Central memory CD4-positive, alpha-beta T cell (primary cell): Measurements from ENCODE around the gene IRAK1BP1.
"Not testable (repeated sequence)": the region's sequence is repeated elsewhere in the genome, so short reads cannot be mapped to it uniquely, and the experiment has no call there.

ENCODE experiments used
- DNase-seq: peaks from one replicate; pipeline ENCODE4 v3.0.0; 2022

IRAK1BP1 gene

DNA sequence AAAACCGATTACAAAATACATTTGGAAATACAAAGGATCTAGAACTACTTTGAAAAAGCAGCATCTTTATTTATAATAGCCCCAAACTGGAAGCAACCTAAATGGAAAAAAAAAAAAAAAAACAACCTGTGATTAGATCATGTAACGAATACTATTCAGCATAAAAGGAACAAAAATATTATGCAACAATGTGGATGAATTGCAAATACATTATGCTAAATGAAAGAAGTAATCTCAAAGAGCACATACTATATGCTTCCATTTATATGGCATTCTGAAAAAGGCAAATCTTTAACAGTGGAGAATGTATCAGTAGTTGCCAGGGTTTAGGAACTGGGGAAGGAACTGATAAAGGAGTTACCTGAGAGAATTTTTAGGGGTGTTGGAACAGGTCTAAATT, 28.9 kb downstream of the IRAK1BP1 start:
- DNase-seq: no peak

DNA sequence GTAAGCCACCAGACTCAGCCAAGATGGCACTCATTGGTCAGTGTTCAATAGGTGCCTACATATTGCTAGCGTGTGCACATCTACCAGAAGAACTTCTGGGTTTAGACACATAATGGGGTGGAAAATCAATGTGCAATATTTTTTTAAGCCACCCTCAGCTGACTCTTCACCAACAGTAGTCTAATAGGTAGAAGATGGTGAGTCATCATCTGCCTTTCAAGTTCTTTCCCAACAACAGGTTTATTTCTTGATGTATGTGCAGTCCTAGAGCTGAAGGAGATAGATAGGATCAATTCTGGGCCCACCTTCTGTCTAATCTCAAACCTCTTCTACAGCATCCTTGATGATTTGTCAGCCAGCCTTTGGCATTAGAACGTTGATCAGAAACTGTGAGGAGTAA, 41.3 kb downstream of the IRAK1BP1 start:
- no peak for DNase-seq

DNA sequence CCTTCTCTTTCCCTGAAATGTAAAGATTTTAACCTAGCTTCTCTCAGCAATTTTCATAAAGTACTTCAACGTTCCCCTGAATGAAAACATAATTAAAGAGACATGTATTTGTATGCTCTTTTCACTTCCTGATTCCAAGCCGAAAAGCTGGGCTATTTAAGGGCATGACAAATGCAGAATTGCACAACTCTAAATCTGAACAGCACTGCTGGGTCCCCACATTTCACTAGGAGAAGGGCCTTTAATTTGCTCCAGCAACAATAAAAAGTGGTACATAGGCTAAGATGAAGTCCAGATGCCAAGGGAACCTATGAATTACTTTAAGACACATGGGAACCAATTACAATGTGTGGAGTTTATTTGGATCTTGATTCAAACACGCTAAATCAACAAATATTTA, 42.0 kb downstream of the IRAK1BP1 start:
- no peak for DNase-seq

DNA sequence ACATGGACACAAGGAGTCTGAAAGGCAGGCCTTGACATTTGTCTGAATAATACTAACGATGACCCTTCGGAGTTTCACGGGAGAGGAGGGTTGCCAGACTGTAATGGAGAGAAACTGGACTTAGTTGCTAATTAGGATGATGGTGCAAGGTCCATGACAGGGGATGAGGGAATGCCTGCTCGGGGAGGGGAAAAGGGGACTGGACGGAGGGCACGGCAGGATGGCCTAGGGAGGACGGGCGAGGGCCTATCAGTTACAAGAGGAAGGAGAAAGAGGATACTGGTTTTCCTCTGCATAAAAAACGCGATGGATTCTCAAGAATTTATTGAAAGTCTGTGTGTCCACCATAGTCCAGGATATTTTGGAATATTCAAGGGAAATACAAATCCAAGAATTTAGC, 42.7 kb downstream of the IRAK1BP1 start:
- DNase-seq: no peak

DNA sequence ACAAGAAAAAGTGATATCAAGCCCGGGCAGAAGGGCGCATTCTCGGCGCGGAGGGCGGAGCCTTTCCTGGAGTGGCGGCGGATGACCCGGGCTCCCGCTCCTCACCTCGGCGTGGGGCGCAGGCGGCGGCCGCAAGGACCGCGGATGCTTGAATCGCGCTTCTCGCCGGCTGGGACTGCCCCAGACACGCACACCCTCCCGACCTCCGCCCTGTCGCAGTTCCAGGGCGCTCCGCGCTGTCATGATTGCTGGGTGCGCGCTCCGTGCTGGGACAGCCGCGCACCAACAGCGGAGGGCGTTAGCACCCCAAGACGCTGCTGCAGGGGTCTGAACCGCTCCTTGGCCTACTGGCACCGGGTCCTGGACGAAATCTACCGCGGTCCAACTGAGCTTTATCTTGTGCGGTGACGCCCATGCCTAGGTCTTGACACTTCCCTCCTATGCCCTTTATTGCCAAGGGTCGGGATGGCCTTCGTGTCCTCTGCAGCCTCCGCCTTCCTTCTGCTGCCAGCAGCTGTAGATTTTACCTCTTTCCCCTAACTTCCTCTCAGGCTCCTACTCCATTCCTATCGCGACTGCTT, 43.3 kb downstream of the IRAK1BP1 start:
- DNase-seq: no peak

DNA sequence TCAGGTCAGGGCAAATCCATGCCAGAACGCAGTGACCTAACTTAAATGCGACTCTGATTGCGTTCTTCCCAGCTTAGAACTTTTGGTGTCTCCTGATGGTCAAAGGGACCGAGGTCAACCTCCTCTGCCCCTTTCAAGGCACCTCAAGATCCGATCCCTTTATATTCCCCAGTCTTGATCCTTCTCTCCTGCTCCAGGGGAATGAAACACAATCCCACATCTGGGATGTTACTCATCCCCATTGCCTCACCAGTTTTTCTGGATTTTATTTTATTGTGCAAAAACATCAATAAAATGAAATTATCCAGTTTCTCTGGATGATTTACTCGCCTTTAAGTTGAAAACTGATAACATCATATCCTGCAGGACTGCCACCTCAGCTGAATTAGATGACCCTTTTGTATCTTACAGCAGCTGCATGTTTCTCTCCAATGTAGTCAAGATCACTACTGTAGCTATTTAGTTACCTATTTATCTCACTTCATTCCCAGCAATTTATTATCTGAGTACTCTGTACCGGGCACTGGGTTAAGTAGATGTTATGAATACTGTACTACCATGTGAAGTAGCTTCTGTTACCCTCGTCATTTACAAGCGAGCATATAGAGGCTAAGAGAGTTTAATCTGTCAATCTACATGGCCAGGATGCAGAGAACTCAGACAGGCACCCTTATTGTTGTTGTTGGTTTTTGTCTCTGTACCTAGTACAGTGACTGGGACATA, 44.0 kb downstream of the IRAK1BP1 start:
- no peak for DNase-seq

DNA sequence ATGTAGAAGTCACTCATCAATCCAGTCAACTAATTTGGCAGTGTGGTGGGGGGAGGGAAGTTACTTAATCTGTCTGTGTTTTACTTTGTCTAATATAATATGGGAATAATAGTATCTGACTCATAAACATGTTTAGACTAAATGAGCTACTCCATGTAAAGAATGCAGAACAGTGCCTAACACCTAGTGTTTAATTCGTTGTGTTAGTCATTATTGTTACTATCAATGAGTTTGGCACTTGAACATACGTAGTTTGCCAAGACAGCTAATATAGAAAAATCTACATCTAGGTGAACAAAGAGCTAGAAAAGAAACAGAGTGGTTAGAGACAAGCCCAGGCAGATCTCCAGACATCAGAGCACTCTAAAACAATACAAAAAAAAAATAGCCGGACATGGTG, 49.1 kb downstream of the IRAK1BP1 start:
- DNase-seq: no peak

DNA sequence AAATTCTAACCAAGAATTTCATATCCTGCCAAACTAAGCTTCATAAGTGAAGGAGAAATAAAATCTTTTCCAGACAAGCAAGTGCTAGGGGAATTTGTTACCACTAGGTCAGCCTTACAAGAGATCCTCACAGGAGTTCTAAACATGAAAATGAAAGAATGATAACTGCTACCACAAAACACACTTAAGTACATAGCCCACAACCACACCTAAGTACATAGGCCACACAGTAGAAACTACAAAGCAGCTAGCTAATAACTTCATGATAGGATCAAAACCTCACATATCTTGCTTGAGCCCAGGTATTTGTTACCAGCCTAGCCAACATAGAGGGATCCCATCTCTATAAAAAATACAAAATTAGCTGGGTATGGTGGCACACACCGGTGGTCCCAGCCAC, 50.4 kb downstream of the IRAK1BP1 start:
- DNase-seq: no peak

DNA sequence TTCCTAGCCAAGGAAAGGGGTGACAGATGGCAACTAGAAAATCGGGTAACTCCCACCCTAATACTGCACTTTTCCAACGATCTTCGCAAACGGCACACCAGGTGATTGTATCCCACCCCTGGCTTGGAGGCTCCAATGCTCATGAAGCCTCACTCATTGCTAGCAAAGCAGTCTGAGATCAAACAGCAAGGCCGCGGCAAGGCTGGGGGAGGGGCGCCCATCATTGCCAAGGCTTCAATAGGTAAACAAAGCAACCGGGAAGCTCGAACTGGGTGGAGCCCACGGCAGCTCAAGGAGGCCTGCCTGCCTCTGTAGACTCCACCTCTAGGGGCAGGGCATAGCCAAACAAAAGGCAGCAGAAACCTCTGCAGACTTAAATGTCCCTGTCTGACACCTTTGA, 53.8 kb downstream of the IRAK1BP1 start:
- DNase-seq: not testable (repeated sequence)

DNA sequence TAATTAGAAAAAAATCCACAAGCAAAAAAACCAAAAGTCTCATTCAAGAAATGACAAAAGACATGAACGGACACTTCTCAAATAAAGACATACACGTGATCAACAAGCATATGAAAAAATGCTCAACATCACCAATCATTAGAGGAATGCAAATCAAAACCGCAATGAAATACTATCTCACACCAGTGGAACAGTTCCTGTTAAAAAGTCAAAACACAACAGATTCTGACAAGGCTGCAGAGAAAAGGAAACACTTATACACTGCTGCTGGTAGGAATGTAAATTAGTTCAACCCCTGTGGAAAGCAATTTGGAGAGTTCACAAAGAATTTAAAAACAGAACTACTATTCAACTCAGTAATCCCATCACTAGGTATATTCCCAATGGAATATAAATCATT, 58.0 kb downstream of the IRAK1BP1 start:
- DNase-seq: no peak

DNA sequence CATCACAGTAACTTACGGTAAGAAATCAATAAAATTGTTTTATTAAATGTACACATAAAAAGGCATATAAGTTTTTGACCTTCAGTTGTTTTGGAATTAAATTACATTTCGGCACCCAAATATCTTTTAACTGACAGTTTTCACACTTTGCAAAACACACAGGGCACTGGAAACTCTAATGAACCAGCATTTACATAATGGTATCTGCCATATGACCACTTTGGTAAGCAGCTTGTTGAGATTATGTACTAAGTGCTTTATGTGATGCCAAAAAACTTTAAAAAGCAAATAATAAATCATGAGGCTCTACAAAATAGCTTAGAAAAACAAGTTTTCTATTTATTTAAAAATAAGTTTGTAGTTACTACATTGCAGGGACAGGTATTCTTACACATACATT, 68.2 kb downstream of the IRAK1BP1 start:
- no peak for DNase-seq

DNA sequence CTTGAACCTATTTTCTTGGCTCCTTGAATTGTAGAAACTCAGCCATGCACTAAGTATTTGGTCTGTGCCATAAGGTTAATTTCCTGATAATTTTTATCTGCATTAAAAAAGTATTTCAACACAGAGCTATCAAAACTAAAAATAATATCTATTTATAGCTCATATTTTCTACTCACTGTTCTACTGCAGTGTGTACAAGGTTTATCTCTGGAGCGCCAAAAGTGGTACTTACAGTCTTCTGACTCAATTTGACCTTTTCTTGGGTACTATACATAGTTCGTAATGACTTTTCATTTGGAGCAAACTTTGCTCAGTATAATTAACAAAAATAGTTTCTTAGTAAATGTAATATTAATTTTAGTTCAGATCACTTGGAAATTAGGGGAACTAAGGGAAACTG, 69.2 kb downstream of the IRAK1BP1 start:
- no peak for DNase-seq

DNA sequence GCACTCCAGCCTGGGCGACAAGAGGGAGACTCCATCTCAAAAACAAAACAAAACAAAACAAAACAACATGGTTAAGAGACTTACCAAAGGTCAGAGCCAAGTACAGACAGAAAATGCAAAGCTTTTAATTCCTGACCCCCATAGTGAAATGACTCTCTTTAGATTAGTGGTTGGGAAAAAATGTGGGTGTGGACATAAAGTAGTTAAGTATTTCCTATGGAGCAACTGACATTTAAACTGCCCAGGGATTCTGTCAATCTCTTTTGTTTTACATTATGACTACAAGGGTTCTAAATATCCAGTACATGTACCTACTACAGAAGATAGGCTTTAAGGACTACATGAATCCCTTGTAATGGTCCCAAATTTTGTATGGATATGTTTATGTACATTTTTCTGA, 75.1 kb downstream of the IRAK1BP1 start:
- no peak for DNase-seq

DNA sequence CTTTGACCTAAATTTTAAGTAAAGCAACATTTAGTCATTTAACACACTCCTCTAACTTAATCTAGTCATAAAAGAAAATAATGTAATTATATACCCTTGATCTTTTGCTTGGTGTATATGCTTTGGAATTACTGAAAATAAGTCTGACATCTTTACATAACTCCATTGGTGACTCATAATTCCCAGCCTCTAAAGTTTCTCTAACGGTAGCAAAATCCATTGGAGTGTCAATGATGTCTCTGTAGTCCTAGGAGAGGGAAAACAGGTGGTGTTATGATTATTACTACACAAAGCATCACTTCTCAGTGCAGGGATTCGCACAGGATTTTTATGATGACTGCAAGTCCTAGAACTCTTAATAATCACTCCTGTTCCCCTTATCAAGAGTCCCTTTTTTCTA, 80.2 kb downstream of the IRAK1BP1 start:
- DNase-seq: no peak

DNA sequence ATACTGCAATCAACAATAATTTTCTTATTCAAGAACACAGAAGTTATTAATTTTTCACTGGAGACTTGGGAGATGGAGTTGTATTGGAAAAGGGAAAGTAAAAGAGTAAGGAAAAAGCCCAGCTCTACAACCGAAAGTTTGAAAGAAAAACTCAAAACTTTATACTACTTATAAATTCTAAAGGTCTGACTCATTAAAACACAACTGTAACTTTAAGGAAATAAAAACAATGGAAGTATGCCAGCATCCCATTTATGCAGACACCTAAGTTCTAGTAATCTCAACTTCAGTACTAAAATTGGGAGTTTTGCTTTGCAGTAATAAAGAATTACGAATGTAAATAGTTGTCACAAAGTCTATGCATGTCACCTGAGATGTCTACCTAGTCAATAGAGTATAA, 80.6 kb downstream of the IRAK1BP1 start:
- no peak for DNase-seq

DNA sequence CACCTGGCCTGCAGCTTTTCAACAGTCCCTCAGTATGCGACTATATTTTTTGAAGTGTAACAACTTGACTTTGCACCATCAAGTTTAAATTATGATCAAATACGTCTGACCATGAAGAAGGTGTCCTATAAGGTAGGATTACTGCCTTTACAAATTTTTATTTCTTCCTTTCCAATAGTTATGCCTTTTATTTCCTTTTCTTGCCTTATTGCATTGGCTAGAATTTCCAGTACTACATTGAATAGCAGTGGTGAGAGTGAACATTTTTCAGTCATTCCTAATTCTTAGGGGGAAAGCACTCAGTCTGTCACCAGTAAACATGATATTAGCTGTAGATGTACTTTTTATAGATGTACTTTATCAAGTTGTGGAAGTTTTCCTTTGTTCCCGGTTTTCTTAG, 81.4 kb downstream of the IRAK1BP1 start:
- DNase-seq: no peak

DNA sequence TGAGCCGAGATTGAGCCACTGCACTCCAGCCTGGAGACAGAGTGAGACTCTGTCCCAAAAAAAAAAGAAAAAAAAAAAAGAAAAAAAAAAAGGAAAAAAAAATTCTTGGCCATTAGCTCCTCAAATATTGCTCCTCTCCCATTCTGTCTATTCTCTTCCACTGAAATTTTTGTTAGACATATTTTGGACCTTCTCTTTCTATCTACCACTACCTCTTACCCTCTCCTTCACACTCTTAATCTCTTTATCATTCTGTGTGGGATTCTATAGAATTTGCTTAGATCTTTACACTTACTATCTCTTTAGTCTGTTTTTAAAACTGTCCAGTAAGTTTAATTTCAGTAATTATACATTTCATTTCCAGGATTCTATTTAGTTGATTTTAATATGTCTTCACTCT, 85.0 kb downstream of the IRAK1BP1 start:
- no peak for DNase-seq
